CD1c-positive myeloid dendritic cell (primary cell): ENCODE measurements around the gene PCARE.

Experiments
- DNase-seq: peaks from one replicate; pipeline ENCODE4 v3.0.0-alpha.2; 2016; ENCODE audit errors: extremely low spot score

The PCARE gene

GRCh38 chr2:29035016-29035745 lies 39.1 kb downstream of the PCARE start:
- peak; percentile 10 for DNase-seq

- DNase-seq: peak; percentile 45
Measured at GRCh38 chr2:29033656-29034055, 40.7 kb downstream of the PCARE start.

- no peak for DNase-seq
Measured at GRCh38 chr2:29033172-29033571, 41.2 kb downstream of the PCARE start.

GRCh38 chr2:29032189-29032588 lies 42.1 kb downstream of the PCARE start:
- no peak for DNase-seq

- no peak for DNase-seq
Measured at GRCh38 chr2:29031046-29031445, 43.3 kb downstream of the PCARE start.

- DNase-seq: no peak
Measured at GRCh38 chr2:29025711-29026110, 48.6 kb downstream of the PCARE start.

GRCh38 chr2:29024882-29025430 lies 49.4 kb downstream of the PCARE start:
- no peak for DNase-seq

GRCh38 chr2:29023188-29023587 lies 51.1 kb downstream of the PCARE start:
- DNase-seq: no peak

- no peak for DNase-seq
Measured at GRCh38 chr2:29022679-29023078, 51.6 kb downstream of the PCARE start.

GRCh38 chr2:29021886-29022285 lies 52.4 kb downstream of the PCARE start:
- no peak for DNase-seq

- no peak for DNase-seq
Measured at GRCh38 chr2:29017716-29018435, 56.4 kb downstream of the PCARE start.

- no peak for DNase-seq
Measured at GRCh38 chr2:29016504-29016903, 57.8 kb downstream of the PCARE start.

GRCh38 chr2:29015701-29016470 lies 58.4 kb downstream of the PCARE start:
- DNase-seq: no peak

GRCh38 chr2:29014811-29015421 lies 59.4 kb downstream of the PCARE start:
- DNase-seq: peak; percentile 51

- no peak for DNase-seq
Measured at GRCh38 chr2:29014331-29014730, 60.0 kb downstream of the PCARE start.

GRCh38 chr2:29013057-29013780 lies 61.1 kb downstream of the PCARE start:
- DNase-seq: no peak

- no peak for DNase-seq
Measured at GRCh38 chr2:29012211-29012681, 62.1 kb downstream of the PCARE start.
